Measurements from ENCODE around the gene MDM4.

The MDM4 gene

DNA sequence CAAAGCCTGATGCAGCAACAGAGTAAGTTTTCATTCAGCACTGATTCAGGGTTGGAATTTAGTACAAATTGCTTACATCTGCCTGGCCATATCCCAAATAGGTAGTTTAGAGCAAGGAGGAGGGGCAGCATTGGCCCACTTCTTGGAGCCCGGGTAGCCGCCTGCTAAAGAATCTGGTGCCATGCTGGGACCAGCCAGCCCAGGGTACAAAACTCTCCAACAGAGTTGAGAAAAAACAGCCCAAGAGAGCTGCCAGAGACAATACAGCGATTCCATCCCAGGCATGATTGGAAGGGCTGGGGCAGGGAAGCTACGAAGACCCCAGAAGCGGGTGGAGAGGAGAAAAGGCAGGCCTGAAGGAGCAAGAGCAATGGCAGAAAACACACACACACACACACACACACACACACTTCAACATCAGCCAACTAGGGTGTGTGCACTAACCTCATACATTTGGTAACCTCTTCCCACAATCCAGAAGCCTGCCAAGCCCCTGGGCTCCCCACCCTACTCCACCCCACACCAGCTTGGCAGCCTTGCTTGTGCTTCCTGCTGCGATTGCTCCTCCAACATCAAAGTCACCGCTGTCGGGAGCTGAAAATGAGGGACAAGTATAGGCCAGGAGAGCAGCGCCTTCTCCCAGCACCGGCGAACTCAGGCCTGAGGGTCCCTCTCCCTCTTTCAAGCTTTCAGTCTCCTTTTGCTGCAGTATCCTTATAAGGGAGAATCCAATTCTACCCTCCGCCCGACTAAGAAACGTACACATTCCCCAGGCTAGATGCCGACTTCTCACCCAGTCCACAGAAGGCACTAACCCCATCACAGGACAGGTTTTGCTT, 22.8 kb upstream of the MDM4 start:
- Histone ChIP-seq H3K9me3 (ENCODE audit: insufficient read depth, low read length, severe bottlenecking) (no peaks in the 10 kb centered on the region), H3K9ac (ENCODE audit: low read depth, low read length) (peak overlapping the region; percentile 87), H3K27ac (ENCODE audit: low read length) (peak overlapping the region; percentile 84), H3K79me2 (ENCODE audit: insufficient read depth, low read length) (peaks cover 53% of the 10 kb centered on the region), H3K4me3 (ENCODE audit: low read depth in 1 of 2, low read length in 2 of 2) (peak overlapping the region; percentile 93 to 99), H3K4me2 (ENCODE audit: insufficient read depth, low read length) (peak overlapping the region; percentile 82), H2AFZ (ENCODE audit: low read depth, low read length) (peak overlapping the region; percentile 91), H4K20me1 (ENCODE audit: insufficient read depth, low read length) (peaks cover 14% of the 10 kb centered on the region; the same call in 1 of the 2 replicates), H3K4me1 (ENCODE audit: insufficient read depth, low read length) (peaks cover 42% of the 10 kb centered on the region), H3K36me3 (ENCODE audit: insufficient read depth, low read length) (peaks cover 10% of the 10 kb centered on the region), H3K27me3 (ENCODE audit: insufficient read depth, low read length, poor library complexity) (no peaks in the 10 kb centered on the region)
- peak; percentile 73 for DNase-seq
- ATAC-seq (ENCODE audit: insufficient read depth, low read depth): peak; percentile 54
- TF ChIP-seq EZH2 (IDR thresholded peaks at IDR 0.05; ENCODE audit: borderline replicate concordance, low read depth, low read length, severe bottlenecking): no peak
- TF ChIP-seq, protein P1, sequence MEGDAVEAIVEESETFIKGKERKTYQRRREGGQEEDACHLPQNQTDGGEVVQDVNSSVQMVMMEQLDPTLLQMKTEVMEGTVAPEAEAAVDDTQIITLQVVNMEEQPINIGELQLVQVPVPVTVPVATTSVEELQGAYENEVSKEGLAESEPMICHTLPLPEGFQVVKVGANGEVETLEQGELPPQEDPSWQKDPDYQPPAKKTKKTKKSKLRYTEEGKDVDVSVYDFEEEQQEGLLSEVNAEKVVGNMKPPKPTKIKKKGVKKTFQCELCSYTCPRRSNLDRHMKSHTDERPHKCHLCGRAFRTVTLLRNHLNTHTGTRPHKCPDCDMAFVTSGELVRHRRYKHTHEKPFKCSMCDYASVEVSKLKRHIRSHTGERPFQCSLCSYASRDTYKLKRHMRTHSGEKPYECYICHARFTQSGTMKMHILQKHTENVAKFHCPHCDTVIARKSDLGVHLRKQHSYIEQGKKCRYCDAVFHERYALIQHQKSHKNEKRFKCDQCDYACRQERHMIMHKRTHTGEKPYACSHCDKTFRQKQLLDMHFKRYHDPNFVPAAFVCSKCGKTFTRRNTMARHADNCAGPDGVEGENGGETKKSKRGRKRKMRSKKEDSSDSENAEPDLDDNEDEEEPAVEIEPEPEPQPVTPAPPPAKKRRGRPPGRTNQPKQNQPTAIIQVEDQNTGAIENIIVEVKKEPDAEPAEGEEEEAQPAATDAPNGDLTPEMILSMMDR (IDR thresholded peaks at IDR 0.05; ENCODE audit: borderline replicate concordance, extremely low read depth, low read length, poor library complexity, severe bottlenecking): no peak

DNA sequence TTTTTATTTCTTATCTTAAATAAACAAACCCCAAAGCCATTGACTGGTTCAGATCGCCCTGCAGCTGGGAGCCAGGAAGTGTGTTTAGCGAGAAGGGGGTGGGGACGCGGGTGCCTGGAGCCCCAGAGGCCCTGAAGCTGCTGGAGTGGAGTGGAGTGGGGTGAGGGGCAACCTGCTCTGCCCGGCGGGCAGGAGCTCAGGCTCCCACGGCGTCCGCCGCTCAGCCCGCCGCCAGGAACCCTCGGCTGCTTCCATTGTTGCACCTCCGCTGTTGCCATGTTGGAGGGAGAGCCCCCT, 22.3 kb upstream of the MDM4 start:
- Histone ChIP-seq H3K4me2 (ENCODE audit: insufficient read depth, low read length) (peak overlapping the region; percentile 82), H3K4me3 (ENCODE audit: low read depth in 1 of 2, low read length in 2 of 2) (peak overlapping the region; percentile 93 to 99), H3K4me1 (ENCODE audit: insufficient read depth, low read length) (peaks cover 42% of the 10 kb centered on the region), H3K27me3 (ENCODE audit: insufficient read depth, low read length, poor library complexity) (no peaks in the 10 kb centered on the region), H3K79me2 (ENCODE audit: insufficient read depth, low read length) (peaks cover 49% of the 10 kb centered on the region), H3K36me3 (ENCODE audit: insufficient read depth, low read length) (peaks cover 10% of the 10 kb centered on the region), H3K27ac (ENCODE audit: low read length) (peak overlapping the region; percentile 84), H2AFZ (ENCODE audit: low read depth, low read length) (peak overlapping the region; percentile 91), H3K9ac (ENCODE audit: low read depth, low read length) (peak overlapping the region; percentile 87), H4K20me1 (ENCODE audit: insufficient read depth, low read length) (peaks cover 14% of the 10 kb centered on the region; the same call in 1 of the 2 replicates), H3K9me3 (ENCODE audit: insufficient read depth, low read length, severe bottlenecking) (no peaks in the 10 kb centered on the region)
- TF ChIP-seq, protein P1 (IDR thresholded peaks at IDR 0.05; ENCODE audit: borderline replicate concordance, extremely low read depth, low read length, poor library complexity, severe bottlenecking): no peak
- no peak for TF ChIP-seq EZH2 (IDR thresholded peaks at IDR 0.05; ENCODE audit: borderline replicate concordance, low read depth, low read length, severe bottlenecking)
- DNase-seq (peak; percentile 82), ATAC-seq (ENCODE audit: insufficient read depth, low read depth) (peak; percentile 76)

- peak; percentile 76 for DNase-seq
- H3K4me1 ChIP-seq (ENCODE audit: insufficient read depth, low read length): peaks cover 43% of the 10 kb centered on the region
These were observed 21.7 kb upstream of the MDM4 start, which contains the start of gene PIK3C2B for GRCh38 chr1:204494281-204495077. Gene PIK3C2B, minus strand, starts transcription at chr1:204494805. Its CDS starts 25,003 bp downstream, at chr1:204469802.

More at GRCh38 chr1:204494281-204495077, 21.7 kb upstream of the MDM4 start, which contains the start of gene PIK3C2B:
- no peak for TF ChIP-seq EZH2 (IDR thresholded peaks at IDR 0.05; ENCODE audit: borderline replicate concordance, low read depth, low read length, severe bottlenecking)
- TF ChIP-seq, protein P1 (IDR thresholded peaks at IDR 0.05; ENCODE audit: borderline replicate concordance, extremely low read depth, low read length, poor library complexity, severe bottlenecking): peak; percentile 42
- Histone ChIP-seq H3K9ac (ENCODE audit: low read depth, low read length) (peak within 1 kb of the TSS; percentile 87), H3K27ac (ENCODE audit: low read length) (peak within 1 kb of the TSS; percentile 84), H4K20me1 (ENCODE audit: insufficient read depth, low read length) (peaks cover 14% of the 10 kb centered on the region; the same call in 1 of the 2 replicates), H3K79me2 (ENCODE audit: insufficient read depth, low read length) (peaks cover 48% of the 10 kb centered on the region), H3K4me3 (ENCODE audit: low read depth in 1 of 2, low read length in 2 of 2) (peak within 1 kb of the TSS; percentile 93 to 99), H3K4me2 (ENCODE audit: insufficient read depth, low read length) (peak within 1 kb of the TSS; percentile 82), H2AFZ (ENCODE audit: low read depth, low read length) (peak within 1 kb of the TSS; percentile 91), H3K36me3 (ENCODE audit: insufficient read depth, low read length) (peaks cover 9% of the 10 kb centered on the region), H3K9me3 (ENCODE audit: insufficient read depth, low read length, severe bottlenecking) (no peaks in the 10 kb centered on the region), H3K27me3 (ENCODE audit: insufficient read depth, low read length, poor library complexity) (no peaks in the 10 kb centered on the region)
- ATAC-seq (ENCODE audit: insufficient read depth, low read depth): peak; percentile 68
